Activated CD8-positive, alpha-beta T cell treated with anti-CD3 and anti-CD28 coated beads for 36 hours (primary cell): ENCODE data around the gene SERTAD3. TPM values are rescaled to one million over a fixed set of nuclear protein-coding genes. Genes with fewer than 3 reads are reported as not detected.

Source experiments
- ATAC-seq: fragments of 200-7000 bp; cut with Tn5 transposase; one replicate; pipeline ENCODE4 v1.10.0; 2021; ENCODE audit warnings: mild to moderate bottlenecking, moderate library complexity
- CTCF ChIA-PET: fragments of 350-600 bp; sonication (Branson Sonifier 250); formaldehyde crosslinking; loops from one replicate; lab custom pipeline; 2021; ENCODE audit warnings: antibody characterized with exemption; lab: Charles Lee
- POLR2A ChIA-PET: fragments of 350-600 bp; sonication (Branson Sonifier 250); formaldehyde crosslinking; loops from one replicate; lab custom pipeline; 2021; ENCODE audit warnings: antibody characterized with exemption; lab: Charles Lee
- DNase-seq: peaks from one replicate; pipeline ENCODE4 v3.0.0-alpha.2; 2020
- H3K27ac Mint-ChIP-seq: one replicate; pipeline ENCODE4 v1.8.0; 2021; ENCODE audit warnings: mild to moderate bottlenecking, mixed read lengths
- H3K27me3 Mint-ChIP-seq: one replicate; pipeline ENCODE4 v1.8.0; 2021; ENCODE audit warnings: mixed read lengths
- H3K36me3 Mint-ChIP-seq: one replicate; pipeline ENCODE4 v1.8.0; 2021; ENCODE audit warnings: low read depth, mixed read lengths
- H3K4me1 Mint-ChIP-seq: one replicate; pipeline ENCODE4 v1.8.0; 2021; ENCODE audit warnings: low read depth, mixed read lengths
- H3K4me3 Mint-ChIP-seq: one replicate; pipeline ENCODE4 v1.8.0; 2021; ENCODE audit warnings: mild to moderate bottlenecking, moderate library complexity, mixed read lengths
- H3K9me3 Mint-ChIP-seq: one replicate; pipeline ENCODE4 v1.8.0; 2021; ENCODE audit warnings: mixed read lengths
- intact Hi-C: fragments of 100-400 bp; cut with micrococcal nuclease; formaldehyde crosslinking; loops from one replicate; pipeline ENCODE4 v1.10.0; 2022
- total RNA-seq, 2 experiments: library from RNA; stranded (reverse); gene quantifications; one replicate each; pipeline ENCODE4 v1.2.3, GENCODE V29; 2021
- TF ChIP-seq, protein P1 (sequence below): fragments of 200-600 bp; IDR thresholded peaks from one replicate; pipeline ENCODE4 v1.8.0; 2022; ENCODE audit warnings: antibody characterized with exemption, mild to moderate bottlenecking

Gene SERTAD3
- total RNA-seq, 2 experiments from 2014 or later = 8.8 to 11.2 TPM

DNA sequence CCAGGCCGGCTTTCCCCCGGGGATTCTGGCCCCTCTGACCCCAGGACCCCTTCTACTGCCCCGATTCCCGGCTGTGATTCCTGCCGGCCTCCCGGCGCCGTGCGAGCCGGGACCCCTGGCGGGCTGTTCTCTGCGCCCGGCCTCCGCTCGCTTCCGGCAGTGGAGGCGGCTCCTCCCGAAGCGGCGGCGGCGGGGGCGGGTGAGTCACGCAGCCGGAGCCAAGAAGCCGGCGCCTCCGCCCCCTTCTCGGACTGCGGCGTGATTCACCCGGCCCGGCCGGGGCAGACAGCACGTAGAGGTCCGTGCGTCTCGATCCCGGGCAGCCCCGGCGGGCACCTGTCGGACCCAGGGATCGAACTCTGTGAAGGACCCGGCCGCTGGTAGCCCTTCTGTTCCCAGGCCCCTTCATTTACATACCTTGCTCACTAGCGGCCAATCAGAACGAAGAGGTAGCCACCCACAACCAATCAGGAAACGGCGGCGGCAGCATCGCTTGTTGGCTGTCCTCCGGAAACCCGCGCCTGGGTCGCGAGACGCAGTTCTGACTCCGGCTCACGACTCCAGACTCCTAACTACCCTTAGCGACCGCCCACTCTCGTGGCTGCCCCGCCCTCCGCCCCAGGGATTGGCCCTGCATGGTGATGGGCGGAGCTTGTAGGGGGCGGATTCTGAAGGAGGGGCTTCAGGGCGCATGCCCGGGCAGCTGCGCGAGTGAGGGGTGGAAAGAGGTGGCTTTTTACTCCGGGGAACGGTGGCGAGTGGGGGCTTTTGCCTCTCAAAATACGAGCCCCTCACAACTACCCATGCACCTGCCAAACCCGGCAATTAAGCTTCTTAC is 18.5 kb downstream of the SERTAD3 start, which contains the start of gene SERTAD1:
Gene SERTAD1, minus strand, starts transcription at position 543 of the 838 bp plus-strand sequence. CDS start 2,446 bp downstream, outside the sequence.
- POLR2A ChIA-PET = interaction anchor here (0.6 to 3.7 kb wide), 6 partner anchors 9 to 43 kb away, joined by 3 to 29 read pairs (median 4); no protein-coding TSS in a partner anchor
- Mint-ChIP-seq H3K9me3 (no peaks in the 10 kb centered on the region), H3K36me3 (peaks cover 17% of the 10 kb centered on the region), H3K27me3 (no peaks in the 10 kb centered on the region), H3K4me3 (peak within 1 kb of the TSS; percentile 97), H3K27ac (peak within 1 kb of the TSS; percentile 96), H3K4me1 (peaks cover 12% of the 10 kb centered on the region)
- CTCF ChIA-PET = interaction anchor here (0.9 to 4.0 kb wide), 6 partner anchors 8 to 120 kb away, joined by 3 to 21 read pairs (median 4); partner anchors contain the start of genes BLVRB and SERTAD3
- peak; percentile 100 for DNase-seq
- intact Hi-C loops = loop anchor here (1.0 kb wide), 1 partner anchor 18 kb away; no protein-coding TSS in a partner anchor
- peak; percentile 93 for ATAC-seq
- TF ChIP-seq, protein P1, sequence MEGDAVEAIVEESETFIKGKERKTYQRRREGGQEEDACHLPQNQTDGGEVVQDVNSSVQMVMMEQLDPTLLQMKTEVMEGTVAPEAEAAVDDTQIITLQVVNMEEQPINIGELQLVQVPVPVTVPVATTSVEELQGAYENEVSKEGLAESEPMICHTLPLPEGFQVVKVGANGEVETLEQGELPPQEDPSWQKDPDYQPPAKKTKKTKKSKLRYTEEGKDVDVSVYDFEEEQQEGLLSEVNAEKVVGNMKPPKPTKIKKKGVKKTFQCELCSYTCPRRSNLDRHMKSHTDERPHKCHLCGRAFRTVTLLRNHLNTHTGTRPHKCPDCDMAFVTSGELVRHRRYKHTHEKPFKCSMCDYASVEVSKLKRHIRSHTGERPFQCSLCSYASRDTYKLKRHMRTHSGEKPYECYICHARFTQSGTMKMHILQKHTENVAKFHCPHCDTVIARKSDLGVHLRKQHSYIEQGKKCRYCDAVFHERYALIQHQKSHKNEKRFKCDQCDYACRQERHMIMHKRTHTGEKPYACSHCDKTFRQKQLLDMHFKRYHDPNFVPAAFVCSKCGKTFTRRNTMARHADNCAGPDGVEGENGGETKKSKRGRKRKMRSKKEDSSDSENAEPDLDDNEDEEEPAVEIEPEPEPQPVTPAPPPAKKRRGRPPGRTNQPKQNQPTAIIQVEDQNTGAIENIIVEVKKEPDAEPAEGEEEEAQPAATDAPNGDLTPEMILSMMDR = no peak

GRCh38 chr19:40424637-40425449 is 19.3 kb downstream of the SERTAD3 start:
- ChIA-PET POLR2A (interaction anchor here (0.6 kb wide), 1 partner anchor 11 kb away, joined by 4 read pairs; no protein-coding TSS in a partner anchor), CTCF (interaction anchor here (1.0 to 1.1 kb wide), 3 partner anchors 9 to 120 kb away, joined by 3 read pairs; no protein-coding TSS in a partner anchor)
- intact Hi-C loops = loop anchor here (1.0 kb wide), 1 partner anchor 18 kb away; no protein-coding TSS in a partner anchor
- ATAC-seq (no peak), DNase-seq (no peak)
- TF ChIP-seq, protein P1 = peak; percentile 71
- H3K9me3 Mint-ChIP-seq = no peaks in the 10 kb centered on the region
- peak overlapping the region; percentile 96 for H3K27ac Mint-ChIP-seq
- H3K36me3 Mint-ChIP-seq = peaks cover 17% of the 10 kb centered on the region
- peaks cover 14% of the 10 kb centered on the region for H3K4me1 Mint-ChIP-seq
- H3K4me3 Mint-ChIP-seq = peak overlapping the region; percentile 97
- no peaks in the 10 kb centered on the region for H3K27me3 Mint-ChIP-seq

- CTCF ChIA-PET = interaction anchor here (1.0 to 4.6 kb wide), 3 partner anchors 9 to 119 kb away, joined by 3 to 22 read pairs (median 3); no protein-coding TSS in a partner anchor
Observed at GRCh38 chr19:40423938-40424337, 20.2 kb downstream of the SERTAD3 start.

GRCh38 chr19:40422748-40423566 is 21.2 kb downstream of the SERTAD3 start:
- intact Hi-C loops = no loop called here
- H3K9me3 Mint-ChIP-seq = no peaks in the 10 kb centered on the region

More at GRCh38 chr19:40423938-40424337, 20.2 kb downstream of the SERTAD3 start:
- Mint-ChIP-seq H3K9me3 (no peaks in the 10 kb centered on the region), H3K27me3 (no peaks in the 10 kb centered on the region), H3K36me3 (peaks cover 17% of the 10 kb centered on the region), H3K27ac (peak overlapping the region; percentile 96), H3K4me3 (peak overlapping the region; percentile 97), H3K4me1 (peaks cover 14% of the 10 kb centered on the region)
- intact Hi-C loops = no loop called here
- POLR2A ChIA-PET = no interaction called here
- DNase-seq (no peak), ATAC-seq (no peak)
- TF ChIP-seq, protein P1 = no peak

More at GRCh38 chr19:40422748-40423566, 21.2 kb downstream of the SERTAD3 start:
- Mint-ChIP-seq H3K27me3 (no peaks in the 10 kb centered on the region), H3K4me1 (peaks cover 14% of the 10 kb centered on the region), H3K36me3 (peaks cover 17% of the 10 kb centered on the region), H3K27ac (peak overlapping the region; percentile 86), H3K4me3 (peak overlapping the region; percentile 77)
- DNase-seq (no peak), ATAC-seq (no peak)
- ChIA-PET POLR2A (interaction anchor here (1.0 to 1.2 kb wide), 3 partner anchors 20 to 66 kb away, joined by 3 to 5 read pairs (median 3); no protein-coding TSS in a partner anchor), CTCF (interaction anchor here (1.6 to 4.8 kb wide), 3 partner anchors 10 to 117 kb away, joined by 6 to 28 read pairs (median 22); no protein-coding TSS in a partner anchor)
- TF ChIP-seq, protein P1 = no peak
